Caki2 (cell line): ENCODE data around the gene SLFN13. TPM values are rescaled to one million over a fixed set of nuclear protein-coding genes. Genes with fewer than 3 reads are reported as not detected.
A peak's percentile ranks its signal among the peaks of the same experiment; 100 is the strongest.
"Not testable (repeated sequence)": the region's sequence is repeated elsewhere in the genome, so short reads cannot be mapped to it uniquely, and the experiment has no call there.

ENCODE experiments used
- DNase-seq: peaks from one replicate; pipeline ENCODE4 v3.0.0-alpha.2; 2015; ENCODE audit warnings: low read depth
- in situ Hi-C: cut with HindIII; loops from 2 replicates; pipeline ENCODE4 v1.10.0; 2016; ENCODE audit warnings: low sequenced_read_pairs, low pct_unique_long_range_greater_than_20kb, mixed read lengths
- total RNA-seq: library from RNA; depleted of rRNA; stranded (reverse); fragments of >200 nt; shearing (Covaris generic); gene quantifications from 2 replicates; pipeline ENCODE4 v1.2.3, GENCODE V29; 2014; ENCODE audit warnings: low replicate concordance

Gene SLFN13
- total RNA-seq, 1 experiment from 2014 or later: 19.0 TPM

- peak; percentile 15 for DNase-seq
- in situ Hi-C loops: no loop called here
These were observed 1.1 kb downstream of the SLFN13 start for GRCh38 chr17:35447499-35447898.

GRCh38 chr17:35438433-35438832 is 10.1 kb downstream of the SLFN13 start:
- in situ Hi-C loops: no loop called here
- DNase-seq: no peak

GRCh38 chr17:35433075-35433894 is 15.3 kb downstream of the SLFN13 start:
- DNase-seq: peak; percentile 92
- in situ Hi-C loops: no loop called here

GRCh38 chr17:35432176-35433074 is 16.1 kb downstream of the SLFN13 start, which contains the start of gene SLFN12:
TSS of gene SLFN12 (minus strand) at chr17:35432500. CDS start at chr17:35423028, 9,472 bp downstream.
- in situ Hi-C loops: no loop called here
- peak; percentile 92 for DNase-seq

GRCh38 chr17:35429702-35430101 is 18.9 kb downstream of the SLFN13 start:
- in situ Hi-C loops: no loop called here
- no peak for DNase-seq

GRCh38 chr17:35428229-35428628 is 20.3 kb downstream of the SLFN13 start:
- in situ Hi-C loops: no loop called here
- no peak for DNase-seq

- no peak for DNase-seq
- in situ Hi-C loops: no loop called here
These were observed 24.8 kb downstream of the SLFN13 start for GRCh38 chr17:35423761-35424160.

GRCh38 chr17:35421069-35421468 is 27.5 kb downstream of the SLFN13 start:
- in situ Hi-C loops, DNase-seq: not testable (repeated sequence)

GRCh38 chr17:35416659-35417058 is 31.9 kb downstream of the SLFN13 start:
- DNase-seq: no peak
- in situ Hi-C loops: no loop called here

- DNase-seq, in situ Hi-C loops: not testable (repeated sequence)
These were observed 33.9 kb downstream of the SLFN13 start for GRCh38 chr17:35414707-35415106.

GRCh38 chr17:35414247-35414646 is 34.3 kb downstream of the SLFN13 start:
- DNase-seq: no peak
- in situ Hi-C loops: no loop called here

GRCh38 chr17:35407531-35407930 is 41.0 kb downstream of the SLFN13 start:
- DNase-seq: no peak
- in situ Hi-C loops: no loop called here

GRCh38 chr17:35406568-35406967 is 42.0 kb downstream of the SLFN13 start:
- no peak for DNase-seq
- in situ Hi-C loops: no loop called here

- in situ Hi-C loops: no loop called here
These were observed 44.2 kb downstream of the SLFN13 start for GRCh38 chr17:35404360-35404759.

GRCh38 chr17:35393783-35394182 is 54.8 kb downstream of the SLFN13 start:
- in situ Hi-C loops, DNase-seq: not testable (repeated sequence)

More at GRCh38 chr17:35404360-35404759, 44.2 kb downstream of the SLFN13 start:
- DNase-seq: no peak

GRCh38 chr17:35390663-35391062 is 57.9 kb downstream of the SLFN13 start:
- in situ Hi-C loops: no loop called here
- DNase-seq: no peak

- no peak for DNase-seq
These were observed 58.4 kb downstream of the SLFN13 start for GRCh38 chr17:35390156-35390555.

GRCh38 chr17:35387496-35387895 is 61.1 kb downstream of the SLFN13 start:
- DNase-seq: no peak
- in situ Hi-C loops: no loop called here

More at GRCh38 chr17:35390156-35390555, 58.4 kb downstream of the SLFN13 start:
- in situ Hi-C loops: no loop called here
